Activated naive CD8-positive, alpha-beta T cell treated with anti-CD3 and anti-CD28 coated beads, Interleukin-2, amount 50 U/mL, for 16 hours (primary cell): ENCODE data around the gene DCXR.

Experiments
- DNase-seq: peaks from one replicate; pipeline ENCODE4 v3.0.0-alpha.2; 2020; ENCODE audit warnings: low read depth, low spot score

Gene DCXR

DNA sequence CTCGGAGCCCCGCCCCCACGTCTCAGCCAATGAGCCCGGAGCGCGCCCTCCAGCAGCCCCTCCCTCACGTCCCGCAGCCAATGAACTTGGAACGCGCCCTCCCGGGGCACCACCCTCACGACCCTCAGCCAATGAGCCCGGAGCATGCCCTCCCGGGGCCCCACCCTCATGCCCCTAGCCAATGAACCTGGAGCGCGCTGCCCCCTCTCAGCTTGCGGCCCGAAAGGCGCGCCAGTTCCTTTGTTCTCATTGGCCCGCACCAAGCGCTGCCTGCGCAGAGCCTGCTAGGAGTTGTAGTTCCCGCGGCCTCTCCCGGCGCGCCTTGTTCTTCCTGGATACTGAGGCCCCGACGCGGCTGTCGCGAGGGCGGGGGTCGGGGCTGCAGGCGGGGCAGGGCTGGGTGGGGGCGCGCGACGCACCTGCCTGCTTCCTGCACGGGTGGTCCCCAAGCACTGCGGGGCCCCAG, 14.5 kb downstream of the DCXR start, which contains the start of gene LRRC45:
Gene LRRC45, plus strand, starts transcription at position 325 of the 466 bp plus-strand sequence. CDS start 339 bp downstream, outside the sequence.
- peak; percentile 100 for DNase-seq

GRCh38 chr17:82022310-82022980, 15.1 kb downstream of the DCXR start, which contains the start of gene CENPX:
TSS of gene CENPX (minus strand) at chr17:82022878. CDS start at chr17:82022861, 17 bp downstream.
- no peak for DNase-seq

- DNase-seq: no peak
Measured at GRCh38 chr17:82021900-82022309, 15.6 kb downstream of the DCXR start.

- no peak for DNase-seq
Measured at GRCh38 chr17:82021107-82021899, 16.2 kb downstream of the DCXR start.

DNA sequence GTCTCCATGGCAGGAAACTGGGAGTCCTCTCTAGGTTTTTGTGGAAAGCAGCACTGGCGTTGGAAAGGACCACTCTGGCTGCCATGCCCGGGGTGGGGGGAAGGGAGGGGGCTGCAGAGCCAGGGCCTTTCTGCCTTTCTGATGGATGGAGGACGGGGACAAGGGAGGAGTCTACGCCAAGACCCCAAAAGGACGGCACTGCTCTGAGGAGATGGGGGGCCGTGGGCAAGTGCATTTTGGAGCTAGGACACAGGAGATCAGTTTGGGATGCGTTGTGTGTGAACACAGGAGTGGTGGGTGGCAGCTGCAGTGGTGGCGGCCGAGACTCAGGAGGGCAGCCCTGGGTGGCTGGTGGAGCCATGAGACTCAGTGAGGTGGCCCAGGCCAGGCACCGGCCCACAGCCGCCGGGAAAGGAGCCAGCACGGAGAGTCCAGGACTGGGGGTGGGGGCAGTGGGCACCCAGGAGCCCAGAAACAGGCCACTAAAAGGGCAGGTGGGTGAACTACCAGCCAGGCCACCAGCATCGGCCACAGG, 16.9 kb downstream of the DCXR start:
- DNase-seq: no peak

DNA sequence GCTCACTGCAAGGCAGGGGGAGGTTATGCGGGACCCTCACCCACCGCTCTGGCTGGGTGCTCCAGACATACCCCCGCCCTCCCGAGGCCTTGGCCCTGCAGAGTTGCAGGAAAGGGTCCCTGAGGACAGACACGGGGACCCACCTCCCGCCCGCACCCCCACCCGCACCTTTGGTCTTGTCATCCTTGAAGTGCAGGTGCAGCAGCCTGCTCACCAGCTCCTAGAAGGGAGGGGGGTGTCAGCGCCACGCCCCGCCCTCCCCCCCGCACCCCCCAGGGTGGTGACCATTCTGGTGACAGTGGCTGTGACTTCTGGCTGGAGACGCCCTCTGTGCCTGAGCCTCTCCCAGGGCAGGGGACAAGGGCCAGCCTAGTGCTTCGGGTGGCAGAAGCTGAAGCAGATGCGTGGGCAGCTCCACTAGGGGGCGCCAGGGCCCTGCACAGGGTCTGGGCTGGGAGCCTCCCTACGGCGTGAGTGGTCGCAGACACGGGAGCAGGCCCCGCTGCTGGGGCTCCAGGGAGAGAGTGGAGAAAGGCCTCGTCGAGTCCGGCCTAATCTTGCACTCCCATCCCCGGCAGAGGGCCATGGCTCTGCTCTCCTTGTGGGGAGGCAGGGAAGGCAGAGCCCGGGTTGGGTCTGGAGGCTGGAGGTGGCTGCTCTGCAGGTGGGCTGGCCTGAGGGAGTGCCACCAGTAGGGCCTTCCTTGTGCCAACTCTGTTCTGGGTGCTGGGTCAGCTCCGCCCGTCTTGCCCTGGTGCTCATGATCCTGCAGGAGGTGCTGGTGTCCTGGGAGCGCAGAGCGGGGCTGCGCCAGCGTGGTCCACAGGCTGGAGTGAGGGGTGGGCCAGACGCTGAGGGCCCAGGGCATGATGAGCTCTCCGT, 17.6 kb downstream of the DCXR start:
- DNase-seq: peak; percentile 25

GRCh38 chr17:82018989-82019689, 18.4 kb downstream of the DCXR start:
- no peak for DNase-seq

- DNase-seq: no peak
Measured at GRCh38 chr17:82018152-82018988, 19.1 kb downstream of the DCXR start.

DNA sequence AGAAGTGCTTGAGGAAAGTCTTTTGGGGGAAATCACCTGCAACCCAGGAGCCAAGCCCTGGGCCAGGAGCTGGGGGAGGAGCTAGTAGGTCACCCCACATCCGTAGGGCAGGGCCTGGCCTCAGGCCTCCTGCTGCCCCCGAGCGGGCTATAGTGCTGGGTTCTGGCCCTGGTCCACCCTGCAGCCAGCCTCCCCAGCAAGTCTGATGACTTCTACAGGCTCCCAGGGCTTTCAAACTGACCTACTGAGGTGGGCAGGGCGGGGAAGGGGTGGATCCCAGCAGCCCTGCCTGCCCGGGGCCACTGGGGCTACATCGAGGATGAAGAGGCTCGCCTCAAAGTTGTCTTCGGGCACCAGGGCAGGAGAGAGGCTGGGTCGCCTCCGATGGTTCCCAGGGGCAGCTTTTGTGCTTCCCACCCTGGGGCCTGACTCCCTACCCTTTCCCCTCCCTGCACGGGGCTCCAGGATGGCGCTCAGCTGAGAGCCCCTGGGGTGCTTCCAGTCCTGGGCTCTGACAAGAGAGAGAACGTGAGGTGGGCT, 19.8 kb downstream of the DCXR start:
- DNase-seq: no peak

DNA sequence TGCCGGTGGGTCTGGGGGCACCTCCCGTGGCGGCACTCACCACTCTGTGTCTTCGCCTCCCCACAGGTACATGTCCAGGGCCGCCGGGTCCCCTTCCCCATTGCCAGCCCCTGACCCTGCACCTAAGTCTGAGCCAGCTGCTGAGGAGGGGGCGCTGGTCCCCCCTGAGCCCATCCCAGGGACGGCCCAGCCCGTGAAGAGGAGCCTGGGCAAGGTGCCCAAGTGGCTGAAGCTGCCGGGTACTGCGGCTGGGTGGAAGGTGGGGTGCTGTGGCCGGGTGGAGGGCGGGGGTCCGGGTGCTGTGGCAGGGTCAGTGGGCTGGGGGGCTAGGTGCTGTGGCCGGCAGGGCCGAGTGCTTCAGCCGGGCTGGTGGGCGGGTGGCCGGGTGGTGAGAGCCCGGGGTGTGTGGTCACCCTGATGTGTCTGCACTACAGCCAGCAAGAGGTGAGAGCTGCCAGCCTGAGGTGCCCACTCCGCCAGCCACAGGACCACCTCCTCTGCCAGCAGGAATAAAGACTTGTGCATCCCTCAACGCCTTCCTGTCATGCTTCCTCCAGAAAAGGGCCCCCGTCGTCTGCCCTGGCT, 20.5 kb downstream of the DCXR start:
- no peak for DNase-seq

DNA sequence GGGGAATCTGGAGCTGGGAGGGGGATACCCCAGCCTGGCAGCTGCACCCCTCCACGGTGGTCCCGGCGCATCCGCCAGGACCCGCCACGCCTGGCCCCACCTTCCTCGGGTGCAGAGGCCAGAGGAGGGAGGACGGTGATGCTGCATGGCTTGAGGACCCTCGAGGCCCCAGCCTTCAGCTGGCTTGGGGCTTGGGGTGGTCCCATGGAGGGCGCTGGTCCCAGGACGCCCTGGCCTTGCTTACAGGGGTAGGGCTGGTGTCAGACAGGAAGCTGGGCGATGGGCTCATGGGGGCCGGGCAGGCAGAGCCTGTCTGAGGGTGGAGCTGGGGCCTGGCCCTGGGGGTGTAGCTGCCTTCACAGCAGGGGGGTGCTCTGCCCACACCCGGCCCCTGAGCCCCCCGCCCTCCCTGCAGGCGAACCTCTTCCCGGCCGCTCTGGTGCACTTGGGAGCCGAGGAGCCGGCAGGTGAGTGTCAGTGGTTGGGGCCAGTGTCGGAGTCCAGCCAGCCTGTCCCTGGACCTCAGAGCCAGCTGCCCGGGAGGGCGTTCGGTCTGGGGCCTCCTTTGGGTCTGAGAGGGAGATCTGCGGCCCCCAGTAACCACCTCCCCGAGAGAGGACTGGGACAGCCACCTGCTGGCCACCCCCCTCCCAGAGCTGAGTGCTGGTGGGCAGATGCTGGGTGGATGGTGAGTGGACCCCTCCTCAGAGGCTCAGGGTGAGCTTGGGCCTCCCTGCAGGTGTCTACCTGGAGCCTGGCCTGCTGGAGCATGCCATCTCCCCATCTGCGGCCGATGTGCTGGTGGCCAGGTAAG, 21.2 kb downstream of the DCXR start:
- no peak for DNase-seq

GRCh38 chr17:82015311-82015971, 22.1 kb downstream of the DCXR start:
- DNase-seq: no peak

DNA sequence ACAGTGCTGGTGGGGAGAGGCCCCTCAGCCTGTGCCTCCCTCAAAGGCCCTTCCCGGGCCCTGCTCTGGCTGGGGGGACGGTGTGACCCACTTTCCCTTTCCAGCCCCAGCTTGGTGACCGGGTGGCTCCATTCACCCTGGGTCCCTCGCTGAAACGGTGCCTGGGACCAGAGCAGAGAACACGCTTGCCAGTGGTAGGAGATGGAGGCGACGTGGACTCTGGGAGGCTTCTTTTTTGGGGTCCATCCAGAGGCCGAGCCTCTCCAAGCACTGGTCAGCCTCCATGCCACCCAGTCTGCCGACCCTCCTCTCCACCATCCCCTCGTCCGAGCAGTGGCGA, 22.6 kb downstream of the DCXR start:
- DNase-seq: no peak

DNA sequence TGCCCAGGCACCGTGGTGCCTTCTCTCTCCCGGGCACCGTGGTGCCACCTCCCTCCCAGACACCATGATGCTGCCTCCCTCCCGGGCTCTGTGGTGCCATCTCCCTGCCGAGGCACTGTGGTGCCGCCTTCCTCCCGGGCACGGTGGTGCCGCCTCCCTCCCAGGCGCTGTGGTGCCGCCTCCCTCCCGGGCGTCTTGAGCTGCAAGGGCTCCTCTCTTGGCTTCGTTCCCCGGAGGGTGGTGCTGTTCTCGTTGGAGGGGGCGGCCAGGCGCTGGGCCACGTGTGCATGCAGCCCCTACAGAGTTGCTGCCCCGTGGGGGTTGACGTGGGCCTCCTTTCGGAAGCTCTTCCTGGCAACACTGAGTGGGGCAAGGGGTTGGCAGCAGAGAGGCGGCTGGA, 23.1 kb downstream of the DCXR start:
- DNase-seq: no peak

DNA sequence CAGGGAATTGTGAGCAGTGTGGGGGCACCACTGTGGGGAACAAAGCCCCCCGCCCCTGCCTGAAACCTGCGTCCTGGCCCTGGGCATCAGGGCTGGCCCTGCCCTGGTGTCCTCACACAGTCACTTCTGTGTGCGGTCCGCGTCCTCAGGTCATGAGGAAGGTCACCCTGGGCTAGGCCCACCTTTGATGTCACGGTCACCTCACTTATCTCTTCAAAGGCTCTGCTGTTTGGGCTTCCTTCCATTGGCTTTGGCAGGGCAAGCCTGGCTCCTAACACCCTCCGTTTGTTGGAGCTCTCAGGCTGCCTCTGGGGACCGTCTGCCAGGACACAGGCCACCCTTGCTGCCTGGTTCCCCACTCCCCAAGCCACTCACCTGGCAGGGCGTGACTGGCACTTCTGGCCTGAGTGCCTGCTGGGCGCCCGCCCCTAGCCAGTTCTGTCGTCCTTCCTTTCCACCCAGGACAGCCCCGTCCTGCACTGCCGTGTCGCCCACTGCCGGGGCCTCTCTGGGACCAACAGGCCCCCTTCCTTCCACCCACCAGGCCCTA, 23.6 kb downstream of the DCXR start:
- no peak for DNase-seq

DNA sequence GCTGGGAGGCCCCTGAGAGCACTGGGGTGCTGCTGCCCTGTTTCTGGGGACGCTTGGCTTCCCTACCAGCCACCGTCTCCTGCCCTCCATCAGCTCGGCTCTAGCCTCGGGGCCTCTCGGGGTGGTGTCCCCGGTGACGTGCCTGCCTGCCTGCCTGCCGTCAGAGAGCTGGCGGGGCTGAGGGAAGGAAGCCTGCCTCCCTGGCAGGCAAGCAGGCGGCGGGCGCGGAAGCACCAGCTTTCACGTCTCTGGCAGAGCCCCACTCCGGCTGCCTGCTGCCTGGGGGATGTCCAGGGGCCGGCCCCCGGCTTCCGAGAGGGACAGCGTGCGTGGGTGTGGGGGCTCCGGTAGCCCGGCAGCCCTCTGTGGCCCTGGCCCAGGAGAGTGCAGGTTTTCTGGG, 24.2 kb downstream of the DCXR start:
- no peak for DNase-seq

- no peak for DNase-seq
Measured at GRCh38 chr17:82012640-82013295, 24.7 kb downstream of the DCXR start.
